C4-2B (cell line): Measurements from ENCODE around the gene FAM163B.

Experiments
- CTCF ChIP-seq: fragments of 450-650 bp; conservative IDR thresholded peaks from 2 replicates; pipeline ENCODE4 v1.5.1; 2017; ENCODE audit warnings: mild to moderate bottlenecking
- ZFX ChIP-seq: fragments of 450-650 bp; IDR thresholded peaks from 2 replicates; pipeline ENCODE4 v1.6.1; 2017

GRCh38 chr9:133578524-133579441, 30.4 kb downstream of the FAM163B start:
- TF ChIP-seq CTCF: no peak
- no peak for TF ChIP-seq ZFX
